VCaP (cell line): ENCODE data around the gene CEP85L.

Source experiments
- H3K27ac ChIP-seq: fragments of 450-650 bp; 2 replicates; pipeline ENCODE4 v1.5.1; 2017
- TF ChIP-seq, protein P1 (sequence below): fragments of 450-650 bp; conservative IDR thresholded peaks from 2 replicates; pipeline ENCODE4 v1.5.1; 2017; ENCODE audit warnings: mild to moderate bottlenecking, moderate library complexity

Gene CEP85L

GRCh38 chr6:118578617-118579016 lies 72.8 kb downstream of the CEP85L start:
- TF ChIP-seq, protein P1, sequence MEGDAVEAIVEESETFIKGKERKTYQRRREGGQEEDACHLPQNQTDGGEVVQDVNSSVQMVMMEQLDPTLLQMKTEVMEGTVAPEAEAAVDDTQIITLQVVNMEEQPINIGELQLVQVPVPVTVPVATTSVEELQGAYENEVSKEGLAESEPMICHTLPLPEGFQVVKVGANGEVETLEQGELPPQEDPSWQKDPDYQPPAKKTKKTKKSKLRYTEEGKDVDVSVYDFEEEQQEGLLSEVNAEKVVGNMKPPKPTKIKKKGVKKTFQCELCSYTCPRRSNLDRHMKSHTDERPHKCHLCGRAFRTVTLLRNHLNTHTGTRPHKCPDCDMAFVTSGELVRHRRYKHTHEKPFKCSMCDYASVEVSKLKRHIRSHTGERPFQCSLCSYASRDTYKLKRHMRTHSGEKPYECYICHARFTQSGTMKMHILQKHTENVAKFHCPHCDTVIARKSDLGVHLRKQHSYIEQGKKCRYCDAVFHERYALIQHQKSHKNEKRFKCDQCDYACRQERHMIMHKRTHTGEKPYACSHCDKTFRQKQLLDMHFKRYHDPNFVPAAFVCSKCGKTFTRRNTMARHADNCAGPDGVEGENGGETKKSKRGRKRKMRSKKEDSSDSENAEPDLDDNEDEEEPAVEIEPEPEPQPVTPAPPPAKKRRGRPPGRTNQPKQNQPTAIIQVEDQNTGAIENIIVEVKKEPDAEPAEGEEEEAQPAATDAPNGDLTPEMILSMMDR: no peak
- no peak overlapping the region for H3K27ac ChIP-seq

GRCh38 chr6:118577972-118578371 lies 73.4 kb downstream of the CEP85L start:
- H3K27ac ChIP-seq: no peak overlapping the region
- TF ChIP-seq, protein P1: no peak

GRCh38 chr6:118574051-118574865 lies 77.1 kb downstream of the CEP85L start:
- no peak overlapping the region for H3K27ac ChIP-seq
- TF ChIP-seq, protein P1: no peak

DNA sequence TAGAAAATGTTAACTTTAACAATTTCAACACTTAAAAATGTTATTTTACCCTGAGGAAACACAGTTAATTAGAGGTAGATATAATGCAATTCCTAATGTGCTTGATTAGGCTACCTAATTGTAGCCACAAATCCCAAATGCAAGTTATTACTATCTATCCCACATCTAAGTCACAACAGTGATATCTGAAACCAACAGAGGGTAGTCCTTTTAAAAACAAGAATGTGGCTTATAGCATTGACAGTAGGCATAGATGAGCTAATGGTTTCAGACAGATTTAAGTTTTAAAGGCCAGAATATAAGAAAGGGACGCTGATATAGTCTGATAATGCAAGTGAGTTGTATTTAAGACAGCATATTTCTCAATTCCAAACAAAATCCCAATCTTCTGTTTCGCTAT lies 80.3 kb downstream of the CEP85L start:
- TF ChIP-seq, protein P1: no peak

GRCh38 chr6:118569498-118569897 lies 81.9 kb downstream of the CEP85L start:
- TF ChIP-seq, protein P1: no peak
- no peak overlapping the region for H3K27ac ChIP-seq

More for the DNA sequence above, 80.3 kb downstream of the CEP85L start:
- H3K27ac ChIP-seq: no peak overlapping the region

GRCh38 chr6:118567974-118568373 lies 83.4 kb downstream of the CEP85L start:
- TF ChIP-seq, protein P1: no peak
- no peak overlapping the region for H3K27ac ChIP-seq

DNA sequence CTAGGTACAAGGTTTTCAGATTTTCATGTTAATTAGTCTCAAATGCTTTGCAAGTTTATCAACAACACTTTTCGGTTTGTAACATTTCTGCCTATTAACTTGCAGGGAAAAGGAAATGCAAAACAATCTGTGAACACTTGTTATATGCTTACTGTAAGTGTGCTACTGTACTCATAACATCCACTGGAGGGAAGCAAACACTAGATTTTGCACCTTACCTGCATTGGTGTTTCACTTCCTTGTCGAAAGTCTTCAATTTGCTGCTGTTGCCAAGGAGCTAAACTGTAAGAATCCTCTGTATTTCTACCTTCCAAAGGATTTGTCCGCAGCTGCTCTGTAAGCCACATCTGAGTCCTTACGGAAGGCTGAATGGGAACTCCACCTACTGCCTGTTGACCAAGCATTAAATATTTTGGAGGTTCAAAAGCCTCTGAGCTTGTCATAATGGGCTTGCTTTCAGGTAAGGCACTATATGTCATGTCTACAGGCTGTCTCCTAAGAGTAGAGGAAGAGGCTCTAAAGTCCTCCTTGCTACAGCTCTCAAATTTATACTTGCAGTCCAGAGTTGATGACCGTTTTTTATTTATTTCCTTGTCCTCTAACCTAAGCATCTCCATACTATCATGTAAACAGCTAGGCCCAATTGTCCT lies 86.0 kb downstream of the CEP85L start:
- TF ChIP-seq, protein P1: peak; percentile 75
- H3K27ac ChIP-seq: no peak overlapping the region
